IPS DF 4.7 (cell line): Measurements from ENCODE around the gene SELENOS.

ENCODE experiments used
- DNase-seq: peaks from one replicate; pipeline ENCODE4 v3.0.0-alpha.2; 2013; ENCODE audit warnings: low spot score; ENCODE audit errors: extremely low read depth

SELENOS gene, protein sequence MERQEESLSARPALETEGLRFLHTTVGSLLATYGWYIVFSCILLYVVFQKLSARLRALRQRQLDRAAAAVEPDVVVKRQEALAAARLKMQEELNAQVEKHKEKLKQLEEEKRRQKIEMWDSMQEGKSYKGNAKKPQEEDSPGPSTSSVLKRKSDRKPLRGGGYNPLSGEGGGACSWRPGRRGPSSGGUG

DNA sequence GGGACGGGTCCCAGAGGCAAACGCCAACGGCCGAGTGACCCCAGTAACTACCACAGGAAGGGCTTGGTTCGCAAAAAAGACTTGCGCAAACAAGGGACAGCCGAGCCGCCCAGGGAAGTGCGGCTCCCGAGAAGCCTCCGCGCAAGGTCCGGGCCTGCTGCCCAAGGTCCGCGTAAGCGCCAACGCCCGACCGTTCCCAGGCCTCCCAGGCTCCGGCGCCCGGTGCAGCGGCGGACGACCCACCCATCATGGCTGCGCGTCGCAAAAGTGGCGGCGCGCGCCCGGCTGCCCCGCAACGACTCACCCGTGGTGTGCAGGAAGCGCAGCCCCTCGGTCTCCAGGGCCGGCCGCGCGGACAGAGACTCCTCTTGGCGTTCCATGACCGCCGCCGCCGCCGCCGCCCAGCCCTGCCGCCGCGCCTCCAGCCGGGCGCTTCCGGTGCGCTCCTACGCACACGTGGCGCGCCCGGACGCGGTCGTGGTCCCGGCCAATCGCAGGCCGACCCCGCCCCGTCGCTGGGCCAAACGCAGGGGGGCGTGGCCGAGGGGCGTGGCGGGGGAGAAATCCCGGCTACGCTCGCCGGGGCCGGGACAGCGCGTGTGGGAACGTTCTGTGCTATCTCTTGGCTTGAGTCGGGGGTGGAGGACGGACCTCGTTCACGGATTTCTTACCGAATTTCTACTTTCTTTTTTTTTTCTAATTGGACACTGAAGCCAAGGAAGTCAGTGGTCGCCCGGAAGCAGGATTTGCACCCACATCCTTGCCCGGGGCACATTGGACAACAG is at the start of gene SELENOS:
Gene SELENOS, minus strand, starts transcription at position 448 of the 785 bp plus-strand sequence. Its CDS starts 68 bp downstream, at position 380.
- DNase-seq: no peak

DNA sequence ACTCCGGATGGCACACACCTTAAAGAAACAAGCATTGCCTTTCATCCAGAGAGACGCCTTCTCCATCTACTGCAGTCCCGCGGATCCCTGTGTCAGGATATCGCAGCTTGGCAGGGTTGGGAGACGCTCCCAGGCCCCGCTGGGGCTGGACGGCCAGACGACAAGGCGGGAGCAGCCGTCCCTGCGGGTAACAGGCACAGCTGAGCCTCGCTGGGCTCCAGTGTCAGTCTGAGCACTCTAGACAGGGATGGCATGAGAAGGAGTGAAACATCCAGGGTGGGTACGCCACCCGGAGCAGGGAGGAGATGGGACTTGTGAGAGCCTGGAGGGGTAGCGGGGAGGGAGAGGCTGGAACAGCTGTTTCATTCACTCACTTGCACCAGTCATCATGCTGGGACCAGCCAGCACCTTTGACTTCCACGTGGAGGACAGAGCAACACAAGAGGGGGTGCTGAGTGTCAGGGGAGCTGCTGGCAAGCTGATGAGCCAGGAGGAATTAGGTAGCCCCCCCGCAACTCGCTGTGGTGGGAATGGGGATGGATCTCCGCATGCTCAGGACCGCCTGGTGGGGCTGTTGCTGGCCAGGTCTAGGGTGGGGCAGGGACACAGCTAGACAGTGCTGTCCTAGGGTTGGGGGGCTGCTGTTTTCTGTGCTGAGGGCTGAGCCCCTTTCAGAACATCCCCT is 49.3 kb upstream of the SELENOS start:
- no peak for DNase-seq

DNA sequence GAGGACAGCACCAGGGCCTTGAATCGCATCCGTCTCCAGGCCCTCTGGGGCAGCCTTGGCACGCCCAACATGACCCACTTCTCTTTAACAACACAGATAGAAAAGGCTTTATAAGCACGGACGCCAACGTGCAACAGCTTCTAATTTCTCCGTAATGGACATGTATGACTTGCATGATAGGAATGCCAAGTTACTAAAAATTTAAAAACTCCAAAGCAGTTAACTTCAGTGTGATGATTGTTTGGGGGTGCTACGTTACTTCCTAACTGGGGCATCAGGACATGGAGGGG is 48.7 kb upstream of the SELENOS start:
- no peak for DNase-seq

DNA sequence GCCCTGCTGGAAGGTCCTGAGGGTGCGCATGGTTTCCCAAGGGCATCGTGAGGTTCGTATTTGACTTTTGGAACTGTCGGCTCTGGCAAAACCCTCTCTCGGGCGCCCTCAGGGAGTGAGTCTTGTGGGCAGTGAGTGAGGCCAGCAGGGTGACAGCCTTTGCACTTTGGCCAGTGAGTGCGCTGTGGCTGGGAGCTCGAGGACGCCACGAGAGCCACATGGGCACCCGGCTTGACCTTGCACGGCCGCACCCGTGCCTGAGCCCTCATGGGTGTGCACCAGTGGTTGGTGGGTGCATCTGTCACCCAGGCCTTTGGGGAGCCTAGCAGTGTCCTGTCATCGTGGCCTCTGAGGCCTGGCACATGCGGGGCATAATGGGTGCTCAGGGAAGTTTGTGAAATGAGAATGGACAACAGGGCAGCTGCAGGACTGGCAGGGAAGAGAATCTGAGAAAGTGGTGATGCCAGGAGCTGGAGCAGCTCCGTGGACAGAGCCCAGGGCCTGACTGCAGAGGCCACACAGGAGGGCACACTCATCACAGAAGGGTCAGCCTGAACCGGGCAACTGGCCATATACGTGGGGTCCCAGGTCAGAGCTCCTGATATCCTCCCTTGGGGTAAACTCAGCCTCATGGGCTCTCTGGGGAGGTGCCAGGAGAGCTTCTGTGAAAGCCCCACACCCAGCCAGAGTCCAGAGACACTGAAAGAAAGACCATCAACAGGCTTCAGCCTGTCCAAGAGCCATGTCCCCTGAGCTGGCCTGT is 48.2 kb upstream of the SELENOS start:
- DNase-seq: no peak

DNA sequence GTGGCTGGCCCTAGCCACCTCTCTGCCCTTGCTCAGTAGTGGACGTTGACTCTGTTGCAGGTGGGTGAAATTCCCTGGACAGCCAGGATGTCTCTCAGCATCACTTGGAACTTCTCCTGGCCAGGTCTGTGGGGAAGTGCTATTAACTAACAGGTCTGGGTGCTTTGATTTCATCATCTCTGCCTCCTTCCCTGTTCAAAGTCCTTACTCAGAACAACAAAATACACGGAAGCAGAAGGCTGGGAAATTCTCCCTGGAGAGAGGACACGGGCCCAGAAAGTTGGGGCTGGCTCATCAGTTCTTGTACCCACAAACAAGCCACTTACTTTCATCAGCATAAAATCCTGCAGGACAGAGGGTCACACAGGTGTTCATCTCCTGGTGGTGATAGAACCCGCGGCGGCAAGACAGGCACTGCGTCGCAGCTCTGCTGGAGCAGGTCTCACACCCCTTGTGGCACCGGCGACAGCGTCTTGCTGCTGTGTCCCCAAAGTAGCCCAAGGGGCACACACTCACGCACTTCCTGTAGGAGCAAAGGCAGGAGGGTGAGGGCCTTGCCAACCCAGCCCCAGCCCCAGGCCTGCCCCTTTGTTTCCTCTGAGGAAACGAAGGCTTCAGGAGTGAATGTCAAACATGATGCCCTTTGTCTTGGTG is 47.4 kb upstream of the SELENOS start:
- no peak for DNase-seq

DNA sequence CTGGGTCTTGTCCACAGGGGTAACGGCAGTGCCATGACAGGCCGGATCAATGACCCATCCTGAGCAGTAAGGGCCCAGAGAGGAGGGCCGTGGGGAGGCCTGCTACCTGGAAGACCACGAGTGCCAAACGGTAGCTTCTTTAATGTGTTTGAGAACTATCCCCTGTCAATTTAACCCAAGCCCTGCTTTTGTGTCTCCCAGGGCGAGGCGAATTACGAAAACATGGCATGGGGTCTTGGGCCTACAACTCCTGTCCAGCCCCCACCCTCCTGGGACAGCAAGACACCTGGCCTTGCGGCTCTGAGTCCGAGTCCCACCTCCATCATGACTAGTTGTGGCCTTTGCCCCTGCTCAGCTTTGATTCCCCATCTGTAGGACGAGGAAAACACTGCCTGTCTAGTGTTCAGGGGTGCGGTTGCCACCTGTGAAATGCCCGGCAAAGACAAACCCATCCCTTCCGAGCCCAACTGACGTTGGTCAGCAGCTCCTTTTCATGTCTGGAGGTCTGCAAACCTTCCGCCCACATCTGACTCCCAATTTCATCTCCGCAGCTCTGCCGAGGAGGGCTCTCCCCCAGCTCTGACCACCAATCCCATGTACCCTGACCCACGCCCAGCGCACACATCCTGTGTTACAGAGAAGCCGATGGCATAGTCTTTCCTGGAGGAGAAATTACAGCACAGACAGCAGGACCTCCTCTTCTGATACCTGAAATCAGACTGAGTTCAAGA is 46.7 kb upstream of the SELENOS start:
- no peak for DNase-seq

DNA sequence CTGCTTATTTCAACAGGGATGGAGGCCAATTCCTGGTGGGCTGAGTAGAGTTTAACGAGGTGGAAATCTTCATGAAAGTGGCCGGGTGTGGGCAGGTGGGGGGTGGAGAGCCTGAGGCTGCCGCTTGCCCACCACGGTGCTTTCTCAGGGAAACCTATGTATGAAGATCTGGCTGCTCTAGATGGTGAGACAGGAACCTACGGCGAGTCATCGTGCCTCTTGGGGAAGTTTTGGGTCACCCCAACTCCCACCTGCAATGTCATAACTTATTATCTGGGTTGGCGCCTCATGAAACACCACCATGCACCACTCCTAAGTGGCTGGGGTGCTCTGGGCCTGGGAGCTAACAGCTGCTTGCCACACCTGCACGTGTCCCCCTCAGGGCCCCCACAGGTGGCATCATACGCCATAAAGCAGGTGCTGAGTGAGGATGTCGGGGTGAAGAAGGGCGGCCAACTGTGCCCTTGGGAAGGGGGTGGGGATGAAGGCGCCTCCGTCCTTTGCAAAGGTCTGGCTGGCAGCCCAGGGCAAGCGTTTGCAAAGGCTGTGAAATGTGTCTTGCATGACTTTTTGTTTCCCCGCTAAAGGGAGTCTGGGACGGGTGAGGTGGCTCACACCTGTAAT is 45.7 kb upstream of the SELENOS start:
- DNase-seq: no peak

DNA sequence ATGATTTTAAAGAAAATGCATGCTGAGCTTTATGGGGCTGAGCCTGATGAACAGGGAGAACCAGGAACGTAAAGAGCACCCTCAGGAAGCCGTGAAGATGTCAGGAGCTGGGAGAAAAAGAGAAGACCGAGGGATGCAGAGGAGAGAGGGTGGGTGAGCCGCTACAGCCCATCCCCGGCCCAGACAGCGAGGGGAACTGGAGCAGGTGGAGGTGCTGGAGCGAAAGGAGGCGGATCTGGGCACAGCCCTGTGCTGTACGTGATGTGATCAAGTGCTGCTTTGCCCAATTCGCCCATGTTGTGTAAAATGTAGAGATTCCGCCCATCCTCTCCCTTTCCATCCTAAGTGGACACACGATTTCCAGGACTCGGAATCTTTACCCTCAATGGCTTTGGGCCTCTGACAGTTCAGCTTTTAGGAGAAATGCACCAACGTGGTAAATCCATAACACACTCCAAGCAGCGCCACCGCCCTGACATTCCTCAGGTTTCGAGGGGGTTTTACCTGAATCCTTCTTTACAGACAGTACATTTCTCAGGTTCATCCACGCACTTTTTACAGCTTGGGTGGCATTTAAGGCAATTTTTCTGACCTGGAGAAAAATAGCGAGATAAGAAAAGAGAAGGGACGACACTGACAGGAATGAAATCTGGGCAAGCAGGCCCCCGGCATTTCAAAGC is 44.9 kb upstream of the SELENOS start:
- no peak for DNase-seq

DNA sequence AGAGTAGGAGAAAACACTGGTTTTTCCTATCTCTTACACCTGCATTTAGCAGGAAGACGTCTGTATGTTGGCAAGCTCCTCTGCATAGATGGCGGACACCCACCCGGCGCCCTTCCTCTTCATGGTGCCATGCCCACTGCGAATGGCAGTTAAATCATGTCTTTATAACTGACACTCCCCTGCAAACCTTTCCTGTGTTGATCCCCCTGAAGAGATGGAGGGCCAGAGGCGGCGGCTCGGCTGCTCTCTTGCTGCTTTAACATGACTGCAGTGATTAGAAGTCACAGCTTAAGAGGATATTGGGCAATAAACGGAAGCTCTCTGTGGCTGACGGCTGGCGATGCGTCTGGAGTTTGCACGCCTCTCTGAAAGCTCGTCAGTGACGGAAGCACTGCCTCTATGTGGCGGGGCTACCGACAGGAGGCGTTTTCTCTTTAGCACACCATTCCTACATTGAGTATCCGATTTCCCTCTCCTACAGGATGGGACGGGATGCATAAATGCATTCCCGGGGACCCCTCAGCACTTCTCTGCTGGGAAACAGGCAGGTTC is 43.3 kb upstream of the SELENOS start:
- no peak for DNase-seq

DNA sequence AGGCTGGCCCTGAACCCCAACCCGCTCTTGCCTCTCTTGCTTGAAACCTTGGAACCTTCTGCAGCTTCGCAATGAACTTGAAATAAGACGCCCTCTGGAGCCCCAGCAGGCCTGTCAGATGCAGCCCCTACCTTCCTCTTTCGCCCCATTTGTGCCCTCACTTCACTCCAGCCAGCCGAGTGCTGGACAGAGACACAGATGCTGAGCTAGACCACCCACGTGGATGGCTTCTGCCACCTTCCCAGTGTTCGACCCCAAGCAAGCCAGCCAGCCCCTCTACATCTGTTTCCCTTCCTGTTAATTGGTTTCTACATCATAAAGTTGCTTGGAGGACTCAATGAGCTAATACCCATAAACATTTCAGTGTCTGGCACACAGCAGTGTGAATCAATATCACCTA is 41.6 kb upstream of the SELENOS start:
- no peak for DNase-seq

DNA sequence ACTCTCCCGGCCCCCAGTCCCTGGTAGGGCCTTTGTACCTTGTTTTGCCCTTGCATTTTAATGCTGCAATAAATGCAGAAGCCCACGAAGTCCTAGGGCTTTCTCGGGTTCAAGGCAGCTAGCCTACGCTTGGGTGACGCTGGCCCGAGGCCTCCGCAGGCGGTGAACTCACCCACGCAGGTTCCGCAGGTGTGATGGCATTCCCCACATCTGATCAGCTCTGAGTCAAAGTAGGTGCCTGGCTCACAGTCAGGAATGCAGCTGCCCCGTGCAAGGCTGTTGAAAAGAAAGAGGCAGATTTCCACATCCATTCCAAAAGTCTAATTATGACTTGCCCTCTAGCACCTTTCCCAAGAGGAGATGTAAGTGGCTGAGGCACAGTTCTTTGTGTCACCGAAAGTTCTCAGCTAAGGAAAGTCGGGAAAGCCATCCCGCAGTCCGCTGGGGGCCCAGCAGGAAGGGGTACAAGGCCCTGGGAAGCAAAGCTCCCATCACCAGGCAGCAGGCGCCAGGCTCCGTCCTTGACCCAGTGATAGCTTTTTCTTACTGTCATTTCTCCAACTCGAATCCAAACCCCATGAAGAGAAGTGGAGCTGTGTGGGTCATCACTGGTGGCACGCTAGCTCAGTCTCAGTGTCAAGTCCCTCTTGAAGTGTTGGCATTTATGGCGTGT is 41.0 kb upstream of the SELENOS start:
- no peak for DNase-seq

DNA sequence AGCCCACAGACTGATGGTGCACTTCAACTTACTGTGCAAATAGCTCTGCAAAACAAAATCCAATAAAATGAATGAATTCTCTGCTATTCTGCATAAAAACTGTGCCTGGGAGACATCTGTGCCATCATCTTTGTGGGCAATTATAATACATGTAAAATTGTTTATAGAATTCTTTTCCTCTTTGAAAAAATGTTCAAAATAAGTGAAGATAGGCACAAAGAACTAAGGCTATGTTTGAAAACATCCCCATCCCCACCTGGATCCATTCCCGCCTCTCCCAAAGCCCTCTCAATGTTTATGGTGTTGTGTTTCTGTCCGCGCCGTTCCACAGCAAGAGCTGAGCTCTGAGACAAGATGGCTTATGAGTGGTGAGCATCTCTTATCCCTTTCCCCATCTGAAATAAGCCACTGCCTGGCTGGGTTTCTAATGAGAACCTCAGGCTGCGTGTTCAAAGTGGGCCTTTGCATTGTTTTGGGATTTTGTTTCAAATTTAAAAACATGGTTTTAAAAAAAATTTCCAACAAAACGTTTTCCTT is 40.1 kb upstream of the SELENOS start:
- no peak for DNase-seq

DNA sequence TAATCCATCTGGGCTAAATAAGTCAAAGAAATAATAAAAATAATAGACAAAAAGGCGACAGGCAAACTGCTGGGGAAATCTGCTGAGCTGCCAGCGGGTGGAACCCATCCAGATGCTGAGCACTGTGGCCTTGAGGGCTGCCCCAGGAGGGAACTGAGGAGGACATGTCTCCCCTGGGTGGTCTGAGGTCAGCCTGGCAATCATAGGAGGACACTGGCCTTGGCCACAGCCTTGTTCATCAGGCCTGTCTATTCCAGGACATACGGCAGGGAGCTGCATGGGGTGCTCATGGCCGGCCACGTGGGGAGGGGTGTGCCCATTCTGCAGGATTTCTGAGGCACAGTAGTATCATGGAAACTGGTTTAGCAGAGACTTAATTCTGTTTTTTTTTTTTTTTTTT is 39.2 kb upstream of the SELENOS start:
- DNase-seq: no peak

DNA sequence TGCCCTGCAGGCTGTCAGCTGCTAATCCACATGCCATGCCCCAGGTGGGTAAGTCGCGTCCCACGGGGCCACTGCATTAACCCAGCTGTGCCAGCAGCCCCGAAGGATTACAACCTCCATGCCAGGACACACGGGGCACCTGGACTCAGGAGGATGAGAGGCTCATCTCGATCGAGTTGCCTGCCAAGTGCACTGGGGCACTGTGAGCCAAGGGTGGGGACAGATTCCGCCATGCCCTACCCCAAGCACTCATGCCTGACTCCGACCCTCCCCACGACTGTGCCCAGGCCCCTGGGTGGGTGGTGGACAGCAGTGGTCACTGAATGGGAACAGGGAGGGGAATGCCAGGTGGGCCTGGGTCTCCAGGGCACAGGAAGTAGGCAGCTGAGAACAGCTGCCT is 38.5 kb upstream of the SELENOS start:
- no peak for DNase-seq

DNA sequence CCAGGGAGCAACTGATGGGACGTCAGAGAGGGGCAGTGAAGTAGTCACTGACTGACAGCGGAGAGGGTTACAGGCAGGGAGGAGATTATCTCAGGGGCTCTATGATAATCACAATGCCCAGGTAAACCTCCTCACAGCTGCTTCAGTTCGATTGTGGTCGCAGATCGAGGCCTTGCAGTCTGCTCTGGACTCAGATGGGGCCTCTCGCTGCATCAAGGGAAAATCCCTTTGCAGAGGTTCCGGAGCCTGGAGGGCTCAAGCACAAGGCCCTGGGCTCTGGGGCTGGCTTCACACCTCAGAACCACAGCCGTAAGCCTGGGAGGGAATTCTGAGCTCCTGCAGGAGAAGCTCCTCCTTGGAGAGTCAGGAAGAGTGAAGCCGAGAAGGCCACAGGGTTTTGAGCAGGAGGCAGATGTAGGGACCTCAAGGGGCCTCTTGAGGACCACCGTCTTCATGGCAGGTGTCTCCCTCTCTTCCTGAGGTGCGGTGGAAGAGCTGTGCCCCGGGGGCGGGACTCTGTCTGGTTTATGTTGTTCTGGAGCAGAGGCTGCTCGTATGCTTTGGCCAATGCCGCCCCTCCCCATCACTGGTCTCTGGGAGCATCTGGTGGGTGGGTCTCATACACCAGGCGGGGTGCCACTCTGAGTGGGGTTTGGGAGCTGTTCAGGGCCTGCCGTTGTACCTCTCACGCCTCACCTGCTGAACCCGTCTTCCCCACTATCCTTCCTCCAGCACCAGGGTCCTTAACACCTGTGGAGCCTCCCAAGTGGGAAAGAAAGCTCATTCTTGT is 37.2 kb upstream of the SELENOS start:
- DNase-seq: no peak

DNA sequence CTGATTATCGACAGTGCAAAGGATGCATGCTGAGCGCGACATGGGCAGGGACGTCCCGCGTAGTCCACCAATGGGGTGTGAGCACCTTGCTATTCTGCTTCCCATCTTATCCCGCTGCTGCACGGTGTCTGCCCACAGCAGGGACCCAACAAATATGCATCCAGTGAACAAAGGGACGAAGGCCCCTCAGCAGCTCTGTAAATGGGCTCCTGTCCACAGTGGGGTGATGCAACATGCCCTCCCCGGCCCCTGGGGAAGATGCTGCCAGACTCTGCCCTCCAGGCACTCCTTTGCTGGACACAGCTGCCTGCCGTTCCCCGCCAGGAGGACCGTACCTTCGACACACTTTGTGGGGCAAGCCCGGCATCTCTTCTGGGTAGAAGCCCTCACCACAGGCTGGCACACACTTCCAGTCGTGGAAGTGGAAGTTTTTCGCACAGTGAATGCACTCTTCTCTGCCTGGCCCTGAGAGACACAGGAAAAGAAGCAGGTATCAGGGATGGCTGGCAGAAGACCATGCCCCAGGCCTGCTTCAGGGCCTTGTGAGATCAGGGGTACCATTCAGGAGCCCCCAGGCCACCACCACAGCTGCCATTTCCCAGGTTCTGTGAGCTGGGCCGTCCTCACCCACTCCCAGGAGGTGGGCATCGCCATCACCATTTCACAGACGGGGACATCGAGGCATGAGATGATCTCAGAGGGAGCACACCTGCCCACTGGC is 35.9 kb upstream of the SELENOS start:
- DNase-seq: no peak

DNA sequence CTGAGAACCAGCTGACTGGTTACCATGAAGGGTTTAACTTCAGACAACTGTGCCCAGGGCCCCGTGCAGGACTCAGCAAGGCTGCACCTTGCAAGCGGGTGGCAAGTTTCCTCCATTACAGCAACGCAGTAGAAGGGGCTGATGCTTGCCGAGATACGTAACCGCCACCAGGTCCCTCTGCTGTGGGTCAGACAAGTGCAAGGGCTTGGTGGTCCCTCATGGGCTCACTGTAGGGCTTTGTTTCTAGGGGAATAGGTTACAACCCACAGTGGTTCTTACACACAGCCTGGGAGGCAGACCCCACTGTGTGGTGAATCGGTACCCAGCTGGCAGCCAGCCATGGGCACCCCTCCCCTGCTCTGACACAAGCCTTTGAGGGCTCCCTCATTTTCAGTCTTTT is 33.2 kb upstream of the SELENOS start:
- DNase-seq: no peak
